GM19452 (cell line): ENCODE data around the gene TBATA.

Experiments used
- ATAC-seq: cut with Tn5 transposase; IDR thresholded peaks from one replicate; pipeline ENCODE4 v1.9.1; 2021; ENCODE audit not compliant: unreplicated experiment

TBATA gene

DNA sequence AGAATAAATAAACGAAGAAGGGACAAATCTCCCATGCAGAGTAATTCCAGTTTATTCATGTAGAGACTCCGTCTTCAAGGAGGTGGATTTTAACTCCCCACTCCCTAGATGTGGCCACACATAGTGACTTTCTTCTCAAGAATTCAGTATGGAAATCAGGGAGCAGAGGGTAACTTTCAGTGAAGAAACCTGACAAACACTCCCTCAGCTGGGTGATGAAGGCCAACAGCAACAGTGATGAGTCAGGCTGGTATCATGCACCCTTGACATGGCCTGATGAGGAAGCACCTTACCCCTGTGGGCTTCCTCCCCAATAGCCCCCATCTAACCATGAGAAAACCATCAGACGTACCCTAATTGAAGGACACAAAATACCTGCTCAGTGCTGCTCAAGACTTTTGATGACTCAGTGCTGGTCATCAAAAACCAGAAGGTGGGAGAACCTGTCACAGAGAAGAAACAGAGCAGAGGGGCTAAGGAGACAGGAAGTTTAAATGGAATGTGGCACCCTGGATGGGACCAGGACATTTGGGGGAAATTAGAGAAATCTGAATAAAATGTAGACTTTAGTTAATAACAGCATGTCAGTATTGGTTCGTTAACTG is 62.3 kb downstream of the TBATA start:
- no peak for ATAC-seq
